ENCODE data around the gene LORICRIN. TPM values are rescaled to one million over a fixed set of nuclear protein-coding genes. Genes with fewer than 3 reads are reported as not detected.
"Not testable (repeated sequence)": the region's sequence is repeated elsewhere in the genome, so short reads cannot be mapped to it uniquely, and the experiment has no call there.

LORICRIN gene
- total RNA-seq, 2 donors from 2014 or later, result not detected

DNA sequence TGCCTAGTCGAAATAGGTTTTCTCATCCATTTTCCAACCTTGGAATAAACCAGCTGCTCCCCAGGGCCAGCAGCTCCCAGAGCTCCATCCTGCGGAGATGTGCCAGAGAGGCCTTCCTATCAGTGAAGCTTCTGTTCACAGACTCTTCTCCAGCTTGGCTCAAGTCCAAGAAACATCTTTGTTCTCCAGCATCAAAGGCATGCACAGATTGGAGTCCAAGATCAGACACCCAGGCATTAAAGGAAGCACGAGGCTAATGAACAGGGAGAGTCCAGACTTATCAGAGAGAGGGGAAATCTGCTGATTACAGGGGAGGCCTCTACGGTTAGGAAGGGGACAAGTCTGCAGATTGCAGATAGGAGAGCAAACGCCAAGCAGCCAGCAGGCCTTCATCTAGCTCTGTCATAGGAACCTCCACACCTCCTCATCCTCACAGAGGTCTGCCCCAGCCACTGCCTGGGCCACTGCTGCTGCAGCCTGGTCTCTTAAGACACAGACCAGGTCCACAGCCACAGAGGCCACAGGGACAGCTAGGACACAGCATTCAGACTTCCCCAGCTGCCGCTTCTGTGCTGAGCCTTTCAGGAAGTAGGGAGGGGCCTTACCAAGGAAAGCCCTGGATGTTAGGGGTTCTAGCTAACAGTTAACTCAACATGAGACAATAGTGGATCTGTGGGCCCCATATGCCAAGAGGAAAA, 38.7 kb upstream of the LORICRIN start:
- Mint-ChIP-seq H3K9me3 (no peaks in the 10 kb centered on the region), H3K4me3 (no peak overlapping the region)
- 79 to 80% methylated on average over 6 of the region's 6 CpGs for WGBS, 2 experiments (ENCODE audit: insufficient coverage in 1 of 2, insufficient read length in 1 of 2)

DNA sequence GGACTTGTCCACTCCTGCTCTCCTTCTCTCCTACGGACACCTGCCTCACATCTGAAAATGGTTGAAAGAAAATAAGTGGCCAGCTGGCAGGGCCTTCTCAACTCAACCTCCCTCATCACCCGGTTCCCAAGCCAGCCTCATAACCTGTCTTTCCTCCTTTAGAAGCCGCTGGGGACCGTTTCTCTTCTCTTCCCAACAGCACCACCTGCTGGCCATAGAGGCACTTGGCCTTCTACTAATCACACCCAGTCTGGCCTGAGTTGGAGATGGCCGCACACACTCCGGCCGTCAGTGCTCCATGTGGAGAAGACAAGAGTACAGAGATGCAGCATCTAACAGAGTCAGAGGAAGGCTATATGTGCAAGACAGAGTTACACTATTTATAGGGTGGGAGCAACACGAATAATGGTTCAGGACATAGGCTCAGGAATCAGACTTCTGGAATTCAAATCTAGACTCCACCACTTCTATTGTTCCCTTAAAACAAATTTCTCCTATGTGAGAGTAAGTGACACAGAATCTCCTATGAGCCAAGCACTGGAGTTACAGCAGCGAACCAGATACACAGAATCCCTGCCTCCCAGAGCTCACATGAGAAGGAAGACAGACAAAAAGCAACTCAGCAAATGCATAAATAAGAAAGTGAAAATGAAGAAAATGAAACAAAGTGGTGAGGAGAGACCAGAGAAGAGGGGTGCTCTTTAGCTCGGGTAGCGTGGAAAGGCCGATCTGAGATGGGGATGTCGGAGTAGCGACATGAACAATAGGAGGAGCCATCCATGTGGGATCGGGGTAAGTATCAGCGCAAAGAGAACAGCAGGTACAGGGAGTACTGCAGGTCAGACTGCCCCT, 36.2 kb upstream of the LORICRIN start:
- not testable (repeated sequence) for H3K4me3 Mint-ChIP-seq; H3K27ac Mint-ChIP-seq; H3K36me3 ChIP-seq (ENCODE audit: control insufficient read depth, insufficient read depth, low read length); H3K4me1 ChIP-seq (ENCODE audit: control insufficient read depth, insufficient read depth, low read length); H3K27me3 Mint-ChIP-seq (ENCODE audit: insufficient read depth); H3K27ac ChIP-seq (ENCODE audit: low read depth, low read length); H3K4me3 ChIP-seq (ENCODE audit: low read length); H3K27me3 ChIP-seq (ENCODE audit: control insufficient read depth, insufficient read depth, low read length, poor library complexity, severe bottlenecking); H3K36me3 Mint-ChIP-seq (ENCODE audit: low read depth); H3K9me3 Mint-ChIP-seq; H3K4me1 Mint-ChIP-seq; H3K9ac ChIP-seq (ENCODE audit: extremely low read depth, low read length, poor library complexity, severe bottlenecking); H3K9me3 ChIP-seq (ENCODE audit: control insufficient read depth, low read length)
- TF ChIP-seq, protein P1, sequence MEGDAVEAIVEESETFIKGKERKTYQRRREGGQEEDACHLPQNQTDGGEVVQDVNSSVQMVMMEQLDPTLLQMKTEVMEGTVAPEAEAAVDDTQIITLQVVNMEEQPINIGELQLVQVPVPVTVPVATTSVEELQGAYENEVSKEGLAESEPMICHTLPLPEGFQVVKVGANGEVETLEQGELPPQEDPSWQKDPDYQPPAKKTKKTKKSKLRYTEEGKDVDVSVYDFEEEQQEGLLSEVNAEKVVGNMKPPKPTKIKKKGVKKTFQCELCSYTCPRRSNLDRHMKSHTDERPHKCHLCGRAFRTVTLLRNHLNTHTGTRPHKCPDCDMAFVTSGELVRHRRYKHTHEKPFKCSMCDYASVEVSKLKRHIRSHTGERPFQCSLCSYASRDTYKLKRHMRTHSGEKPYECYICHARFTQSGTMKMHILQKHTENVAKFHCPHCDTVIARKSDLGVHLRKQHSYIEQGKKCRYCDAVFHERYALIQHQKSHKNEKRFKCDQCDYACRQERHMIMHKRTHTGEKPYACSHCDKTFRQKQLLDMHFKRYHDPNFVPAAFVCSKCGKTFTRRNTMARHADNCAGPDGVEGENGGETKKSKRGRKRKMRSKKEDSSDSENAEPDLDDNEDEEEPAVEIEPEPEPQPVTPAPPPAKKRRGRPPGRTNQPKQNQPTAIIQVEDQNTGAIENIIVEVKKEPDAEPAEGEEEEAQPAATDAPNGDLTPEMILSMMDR (conservative IDR thresholded peaks at IDR 0.05), result peak; percentile 85
- DNase-seq, result peak; percentile 77
- WGBS, 2 experiments (ENCODE audit: insufficient coverage in 1 of 2, insufficient read length in 1 of 2), result 66 to 89% methylated on average over 9 to 14 of the region's 16 CpGs

More for the DNA sequence above, 38.7 kb upstream of the LORICRIN start:
- no peak overlapping the region for H3K27ac ChIP-seq (ENCODE audit: low read depth, low read length)
- H3K4me3 ChIP-seq (ENCODE audit: low read length), result no peak overlapping the region
- H3K4me1 ChIP-seq (ENCODE audit: control insufficient read depth, insufficient read depth, low read length), result no peaks in the 10 kb centered on the region
- H3K9ac ChIP-seq (ENCODE audit: extremely low read depth, low read length, poor library complexity, severe bottlenecking), result no peak overlapping the region
- no peaks in the 10 kb centered on the region for H3K9me3 ChIP-seq (ENCODE audit: control insufficient read depth, low read length)
- H3K27me3 Mint-ChIP-seq (ENCODE audit: insufficient read depth), result peaks cover 8% of the 10 kb centered on the region
- H3K36me3 ChIP-seq (ENCODE audit: control insufficient read depth, insufficient read depth, low read length), result no peaks in the 10 kb centered on the region
- no peaks in the 10 kb centered on the region for H3K4me1 Mint-ChIP-seq
- H3K27ac Mint-ChIP-seq, result no peak overlapping the region
- TF ChIP-seq, protein P1 (conservative IDR thresholded peaks at IDR 0.05), result no peak
- no peaks in the 10 kb centered on the region for H3K27me3 ChIP-seq (ENCODE audit: control insufficient read depth, insufficient read depth, low read length, poor library complexity, severe bottlenecking)
- no peak for DNase-seq
- H3K36me3 Mint-ChIP-seq (ENCODE audit: low read depth), result no peaks in the 10 kb centered on the region

DNA sequence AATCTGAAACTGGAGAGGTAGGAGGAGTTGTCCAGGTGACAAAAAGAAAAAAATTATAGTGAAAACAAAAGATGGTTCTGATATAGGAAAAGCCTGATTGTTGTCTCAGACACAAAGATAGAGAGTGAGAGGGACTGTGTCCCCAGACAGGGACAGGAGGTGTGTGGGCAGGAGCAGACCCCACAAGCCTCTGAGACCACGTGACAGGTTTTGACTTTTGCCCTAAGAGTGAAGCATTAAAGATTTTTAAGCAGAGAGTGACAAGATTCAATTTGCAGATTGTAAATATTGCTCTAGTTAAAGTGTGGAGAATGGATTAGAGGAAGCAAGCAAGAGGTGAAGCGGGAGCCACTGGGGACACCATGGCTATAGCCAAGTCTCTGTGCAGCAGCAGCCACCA, 31.7 kb upstream of the LORICRIN start:
- 69 to 90% methylated on average over 2 of the region's 2 CpGs for WGBS, 2 experiments (ENCODE audit: insufficient coverage in 1 of 2, insufficient read length in 1 of 2)
- Histone ChIP-seq H3K4me1 (ENCODE audit: control insufficient read depth, insufficient read depth, low read length) (no peaks in the 10 kb centered on the region), H3K27me3 (ENCODE audit: control insufficient read depth, insufficient read depth, low read length, poor library complexity, severe bottlenecking) (no peaks in the 10 kb centered on the region), H3K9ac (ENCODE audit: extremely low read depth, low read length, poor library complexity, severe bottlenecking) (no peak overlapping the region), H3K4me3 (ENCODE audit: low read length) (no peak overlapping the region), H3K9me3 (ENCODE audit: control insufficient read depth, low read length) (no peaks in the 10 kb centered on the region), H3K27ac (ENCODE audit: low read depth, low read length) (no peak overlapping the region), H3K36me3 (ENCODE audit: control insufficient read depth, insufficient read depth, low read length) (no peaks in the 10 kb centered on the region)
- H3K9me3 Mint-ChIP-seq, result no peaks in the 10 kb centered on the region
- DNase-seq, result no peak
- no peaks in the 10 kb centered on the region for H3K4me1 Mint-ChIP-seq
- no peak overlapping the region for H3K27ac Mint-ChIP-seq
- peaks cover 7% of the 10 kb centered on the region for H3K27me3 Mint-ChIP-seq (ENCODE audit: insufficient read depth)
- TF ChIP-seq, protein P1 (conservative IDR thresholded peaks at IDR 0.05), result no peak
- H3K4me3 Mint-ChIP-seq, result no peak overlapping the region
- no peaks in the 10 kb centered on the region for H3K36me3 Mint-ChIP-seq (ENCODE audit: low read depth)
